HG02763 (cell line): Measurements from ENCODE around the gene GJB4.

Experiments used
- ATAC-seq: cut with Tn5 transposase; IDR thresholded peaks from one replicate; pipeline ENCODE4 v1.9.1; 2021; ENCODE audit warnings: mild to moderate bottlenecking, moderate library complexity; ENCODE audit not compliant: unreplicated experiment

Gene GJB4

DNA sequence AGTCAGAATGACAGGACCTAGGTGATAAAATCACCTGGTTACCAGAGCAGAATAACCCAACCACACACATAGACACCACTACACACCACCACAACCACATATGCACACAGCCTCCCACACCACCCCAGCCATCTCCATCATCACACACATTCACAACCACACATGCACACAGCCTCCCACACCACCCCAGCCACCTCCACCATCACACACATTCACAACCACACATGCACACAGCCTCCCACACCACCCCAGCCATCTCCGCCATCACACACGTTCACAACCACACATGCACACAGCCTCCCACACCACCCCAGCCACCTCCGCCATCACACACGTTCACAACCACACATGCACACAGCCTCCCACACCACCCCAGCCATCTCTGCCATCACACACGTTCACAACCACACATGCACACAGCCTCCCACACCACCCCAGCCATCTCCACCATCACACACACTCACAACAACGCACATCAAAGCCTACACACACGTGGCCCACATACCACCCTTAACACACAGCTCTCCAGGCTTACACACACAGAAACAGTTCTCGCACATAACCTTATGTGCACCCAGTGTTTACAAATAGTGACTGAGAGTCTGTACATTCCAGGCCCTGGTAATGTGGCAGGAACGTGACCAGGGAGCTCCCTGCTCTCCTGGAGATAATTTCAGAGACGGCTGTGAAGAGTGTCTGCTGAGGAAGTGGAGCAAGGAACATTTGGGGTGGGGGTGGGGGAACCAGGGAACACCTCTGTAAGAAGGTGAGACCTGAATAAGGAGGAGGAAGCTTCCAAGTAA is 18.2 kb downstream of the GJB4 start:
- ATAC-seq = no peak

GRCh38 chr1:34778381-34778780 is 18.8 kb downstream of the GJB4 start:
- no peak for ATAC-seq

GRCh38 chr1:34779005-34779404 is 19.5 kb downstream of the GJB4 start:
- ATAC-seq = no peak

- ATAC-seq = no peak
Measured at GRCh38 chr1:34779526-34779925, 20.0 kb downstream of the GJB4 start.

DNA sequence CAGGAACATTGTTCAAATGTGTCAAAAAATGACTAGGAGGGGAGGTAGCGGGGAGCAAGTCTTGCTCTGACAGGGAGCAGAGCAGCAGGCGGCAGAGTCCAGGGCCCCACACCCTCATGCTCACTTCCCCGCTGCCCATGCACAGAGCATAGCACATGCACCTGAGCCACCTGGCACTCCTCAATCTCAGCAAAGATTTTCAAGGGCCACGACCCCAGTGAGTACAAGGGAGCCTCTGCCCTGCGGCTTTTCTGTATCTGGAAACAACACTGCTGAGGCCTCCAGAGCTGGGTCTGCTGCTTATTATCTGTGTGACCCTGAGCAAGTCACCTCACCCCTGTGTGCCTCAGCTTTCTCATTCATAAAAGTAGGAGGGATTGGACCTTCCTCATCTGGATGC is 20.4 kb downstream of the GJB4 start:
- ATAC-seq = no peak

DNA sequence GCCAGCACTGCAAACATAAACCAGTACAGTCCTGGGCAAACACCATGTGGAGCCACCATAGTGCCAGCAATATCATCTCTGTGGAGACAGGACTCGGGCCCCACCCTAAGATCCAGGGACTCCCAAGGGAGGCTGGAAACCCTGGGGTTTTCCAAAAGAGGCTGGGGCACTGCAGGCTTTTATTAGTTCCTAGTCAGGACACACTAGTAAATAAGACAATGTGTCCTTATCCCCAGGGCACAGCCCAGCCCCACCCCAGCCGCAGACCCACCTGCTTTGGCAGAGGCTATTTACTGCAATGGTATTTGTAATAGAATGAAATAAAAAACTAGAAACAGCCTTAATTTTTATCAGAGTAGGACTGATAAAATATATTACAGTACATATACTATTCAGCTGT is 21.0 kb downstream of the GJB4 start:
- ATAC-seq = no peak

GRCh38 chr1:34781071-34781843 is 21.7 kb downstream of the GJB4 start, which contains the start of gene GJB3:
TSS of gene GJB3 (plus strand) at chr1:34781214. CDS start at chr1:34784763, 3,549 bp downstream.
- no peak for ATAC-seq

- no peak for ATAC-seq
Measured at GRCh38 chr1:34781844-34782391, 22.4 kb downstream of the GJB4 start.

DNA sequence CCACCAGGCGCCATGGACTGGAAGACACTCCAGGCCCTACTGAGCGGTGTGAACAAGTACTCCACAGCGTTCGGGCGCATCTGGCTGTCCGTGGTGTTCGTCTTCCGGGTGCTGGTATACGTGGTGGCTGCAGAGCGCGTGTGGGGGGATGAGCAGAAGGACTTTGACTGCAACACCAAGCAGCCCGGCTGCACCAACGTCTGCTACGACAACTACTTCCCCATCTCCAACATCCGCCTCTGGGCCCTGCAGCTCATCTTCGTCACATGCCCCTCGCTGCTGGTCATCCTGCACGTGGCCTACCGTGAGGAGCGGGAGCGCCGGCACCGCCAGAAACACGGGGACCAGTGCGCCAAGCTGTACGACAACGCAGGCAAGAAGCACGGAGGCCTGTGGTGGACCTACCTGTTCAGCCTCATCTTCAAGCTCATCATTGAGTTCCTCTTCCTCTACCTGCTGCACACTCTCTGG is 25.2 kb downstream of the GJB4 start:
- ATAC-seq = no peak

DNA sequence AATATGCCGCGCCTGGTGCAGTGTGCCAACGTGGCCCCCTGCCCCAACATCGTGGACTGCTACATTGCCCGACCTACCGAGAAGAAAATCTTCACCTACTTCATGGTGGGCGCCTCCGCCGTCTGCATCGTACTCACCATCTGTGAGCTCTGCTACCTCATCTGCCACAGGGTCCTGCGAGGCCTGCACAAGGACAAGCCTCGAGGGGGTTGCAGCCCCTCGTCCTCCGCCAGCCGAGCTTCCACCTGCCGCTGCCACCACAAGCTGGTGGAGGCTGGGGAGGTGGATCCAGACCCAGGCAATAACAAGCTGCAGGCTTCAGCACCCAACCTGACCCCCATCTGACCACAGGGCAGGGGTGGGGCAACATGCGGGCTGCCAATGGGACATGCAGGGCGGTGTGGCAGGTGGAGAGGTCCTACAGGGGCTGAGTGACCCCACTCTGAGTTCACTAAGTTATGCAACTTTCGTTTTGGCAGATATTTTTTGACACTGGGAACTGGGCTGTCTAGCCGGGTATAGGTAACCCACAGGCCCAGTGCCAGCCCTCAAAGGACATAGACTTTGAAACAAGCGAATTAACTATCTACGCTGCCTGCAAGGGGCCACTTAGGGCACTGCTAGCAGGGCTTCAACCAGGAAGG is 25.8 kb downstream of the GJB4 start:
- no peak for ATAC-seq

DNA sequence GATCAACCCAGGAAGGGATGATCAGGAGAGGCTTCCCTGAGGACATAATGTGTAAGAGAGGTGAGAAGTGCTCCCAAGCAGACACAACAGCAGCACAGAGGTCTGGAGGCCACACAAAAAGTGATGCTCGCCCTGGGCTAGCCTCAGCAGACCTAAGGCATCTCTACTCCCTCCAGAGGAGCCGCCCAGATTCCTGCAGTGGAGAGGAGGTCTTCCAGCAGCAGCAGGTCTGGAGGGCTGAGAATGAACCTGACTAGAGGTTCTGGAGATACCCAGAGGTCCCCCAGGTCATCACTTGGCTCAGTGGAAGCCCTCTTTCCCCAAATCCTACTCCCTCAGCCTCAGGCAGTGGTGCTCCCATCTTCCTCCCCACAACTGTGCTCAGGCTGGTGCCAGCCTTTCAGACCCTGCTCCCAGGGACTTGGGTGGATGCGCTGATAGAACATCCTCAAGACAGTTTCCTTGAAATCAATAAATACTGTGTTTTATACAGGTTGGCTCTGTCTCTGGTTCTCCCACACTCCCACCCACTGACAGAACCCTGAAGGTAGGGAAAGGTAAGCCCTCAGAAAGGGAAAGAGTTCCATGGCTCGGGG is 26.4 kb downstream of the GJB4 start:
- no peak for ATAC-seq

DNA sequence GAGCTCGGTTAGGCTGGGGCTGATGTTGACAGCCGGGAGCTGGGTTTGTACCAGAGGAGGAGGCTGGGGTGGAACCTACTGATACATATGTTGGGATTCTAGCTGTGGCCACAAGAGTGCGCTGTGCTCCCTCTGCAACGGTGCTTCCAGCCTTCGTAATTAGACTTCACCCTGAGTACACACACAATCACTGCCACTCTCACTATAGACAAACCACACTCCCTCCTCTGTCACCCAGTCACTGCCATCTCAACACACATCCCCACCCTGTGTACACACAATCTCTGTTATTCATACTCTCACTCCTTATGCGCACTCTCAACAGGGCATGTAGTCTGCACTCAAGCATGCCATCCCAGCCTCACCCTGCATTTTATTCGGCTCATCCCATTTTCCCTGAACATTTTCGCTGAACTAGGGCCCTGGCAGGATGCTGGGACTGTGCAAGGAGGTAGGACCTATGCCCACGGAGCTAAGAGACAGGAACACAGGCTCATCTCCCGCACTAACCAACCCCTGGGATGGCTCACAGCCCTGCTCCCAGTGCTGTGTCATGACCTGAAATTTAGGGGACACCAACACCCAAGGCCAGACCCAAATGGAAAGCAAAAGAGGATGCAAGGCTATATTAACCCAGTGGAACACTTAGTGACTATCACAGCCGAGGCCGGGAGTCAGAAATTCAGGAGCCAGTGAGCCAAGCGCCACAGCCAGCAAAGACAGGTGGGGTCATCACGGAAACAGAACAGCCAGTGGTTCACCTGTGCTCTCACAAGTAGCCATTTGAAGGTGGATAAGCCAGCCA is 27.2 kb downstream of the GJB4 start:
- no peak for ATAC-seq

DNA sequence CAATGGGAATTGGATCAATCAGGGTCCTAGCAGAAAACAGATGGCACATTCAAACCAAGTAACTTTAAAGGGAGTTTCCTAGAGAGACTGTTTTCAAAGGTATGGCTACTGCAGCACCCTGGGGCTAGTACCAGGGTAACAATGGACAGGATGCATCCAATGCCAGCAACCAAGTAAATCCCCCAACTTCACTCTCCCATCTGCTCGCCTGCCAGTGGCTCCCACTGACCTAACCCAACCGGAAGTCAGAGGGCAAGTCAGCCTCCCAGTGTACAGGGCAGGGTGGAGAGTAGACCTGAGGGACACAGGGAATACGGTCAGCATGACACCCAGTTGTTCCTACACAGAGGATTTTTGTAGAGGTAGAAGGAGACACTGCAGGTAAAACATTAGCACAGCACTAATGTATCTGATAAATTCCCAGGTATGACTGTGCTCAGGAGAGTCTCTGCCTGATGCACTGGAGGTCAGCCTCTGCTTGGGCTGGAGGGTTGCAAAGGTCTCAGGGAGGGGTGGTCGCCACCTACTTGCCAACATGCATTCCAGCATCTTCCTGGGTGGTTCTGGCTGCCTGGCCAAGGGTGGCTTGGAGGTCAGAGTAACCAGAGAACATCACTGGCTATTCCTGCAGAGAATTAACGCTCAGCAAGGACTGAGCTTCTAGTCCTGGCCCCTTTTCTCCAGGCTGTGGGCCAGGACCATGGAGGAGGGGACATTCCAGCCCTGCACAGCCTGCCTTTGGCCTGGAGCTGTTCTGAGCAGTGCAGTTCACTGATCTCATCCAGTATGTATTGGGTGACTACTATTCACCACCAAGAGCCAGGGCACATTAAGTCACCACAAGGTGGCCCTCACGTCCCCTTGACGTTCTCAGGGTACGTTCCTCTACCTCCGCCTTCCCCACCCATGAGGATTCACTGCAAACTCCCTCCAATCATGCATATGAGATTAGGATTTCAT is 28.2 kb downstream of the GJB4 start:
- no peak for ATAC-seq

DNA sequence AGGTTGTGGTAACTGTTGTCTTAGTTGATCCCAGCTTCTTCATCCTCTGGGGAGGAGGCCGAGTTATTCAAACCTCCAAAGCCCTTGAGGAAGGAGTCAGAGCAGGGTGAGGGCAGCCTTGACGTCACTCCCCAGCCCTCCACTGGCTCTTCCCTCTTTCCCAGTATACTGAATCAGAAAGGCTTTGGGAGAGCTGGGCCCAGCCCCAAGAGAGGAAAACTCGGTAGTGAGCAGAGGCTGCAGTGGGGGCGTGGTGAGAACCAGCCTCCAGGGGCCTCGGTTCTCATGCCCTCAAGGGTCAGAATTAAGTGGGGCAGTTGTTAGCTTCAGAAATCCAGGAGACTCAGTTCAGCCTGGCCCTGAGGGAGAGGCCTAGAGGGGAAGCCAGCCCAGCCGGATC is 31.4 kb downstream of the GJB4 start:
- ATAC-seq = no peak

GRCh38 chr1:34792424-34792823 is 32.9 kb downstream of the GJB4 start:
- no peak for ATAC-seq

DNA sequence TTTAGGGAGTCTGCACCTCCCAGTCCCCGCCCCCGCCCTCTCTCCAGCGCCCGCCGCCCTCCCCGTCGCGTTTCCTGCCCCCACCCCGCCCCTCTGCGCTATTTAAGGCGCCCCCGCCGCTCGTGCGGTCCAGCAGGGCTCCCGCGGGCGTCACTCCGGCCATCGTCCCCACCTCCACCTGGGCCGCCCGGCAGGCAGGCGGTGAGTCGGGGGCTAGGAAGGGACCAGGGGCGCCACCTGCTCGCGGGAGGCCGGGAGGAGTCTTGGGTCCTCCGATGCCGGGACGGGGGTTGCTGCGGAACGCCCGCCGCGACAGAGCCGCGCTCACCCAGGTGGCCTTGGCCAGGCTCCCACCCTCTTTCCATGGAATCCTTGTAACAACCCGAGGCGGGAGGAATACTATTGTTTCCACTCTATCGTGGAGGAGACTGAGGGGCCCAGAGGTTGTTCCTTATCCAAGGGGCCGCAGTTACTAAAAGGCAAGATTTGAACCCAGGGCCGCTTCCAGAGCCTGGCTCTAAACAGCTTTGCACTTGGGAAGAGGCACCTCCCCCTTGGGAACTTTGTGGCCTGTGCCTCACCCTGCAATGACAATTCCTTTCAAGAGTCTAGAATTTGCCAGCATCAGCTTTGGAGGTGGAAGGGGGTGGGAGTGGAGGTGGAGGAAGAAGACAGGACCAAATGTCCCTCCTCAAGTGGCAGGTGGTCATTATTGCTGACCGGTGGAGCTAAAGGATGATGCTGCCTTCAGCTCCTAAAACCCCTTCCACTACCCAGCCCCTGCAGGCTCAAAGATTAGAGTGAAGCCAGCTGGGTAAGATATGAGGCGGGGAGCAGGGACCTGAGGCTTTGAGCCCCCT is 33.6 kb downstream of the GJB4 start, which contains the start of gene GJA4:
Gene GJA4 (plus strand): TSS at position 132 of the 860 bp plus-strand sequence. CDS start 1,215 bp downstream, outside the sequence.
- no peak for ATAC-seq

DNA sequence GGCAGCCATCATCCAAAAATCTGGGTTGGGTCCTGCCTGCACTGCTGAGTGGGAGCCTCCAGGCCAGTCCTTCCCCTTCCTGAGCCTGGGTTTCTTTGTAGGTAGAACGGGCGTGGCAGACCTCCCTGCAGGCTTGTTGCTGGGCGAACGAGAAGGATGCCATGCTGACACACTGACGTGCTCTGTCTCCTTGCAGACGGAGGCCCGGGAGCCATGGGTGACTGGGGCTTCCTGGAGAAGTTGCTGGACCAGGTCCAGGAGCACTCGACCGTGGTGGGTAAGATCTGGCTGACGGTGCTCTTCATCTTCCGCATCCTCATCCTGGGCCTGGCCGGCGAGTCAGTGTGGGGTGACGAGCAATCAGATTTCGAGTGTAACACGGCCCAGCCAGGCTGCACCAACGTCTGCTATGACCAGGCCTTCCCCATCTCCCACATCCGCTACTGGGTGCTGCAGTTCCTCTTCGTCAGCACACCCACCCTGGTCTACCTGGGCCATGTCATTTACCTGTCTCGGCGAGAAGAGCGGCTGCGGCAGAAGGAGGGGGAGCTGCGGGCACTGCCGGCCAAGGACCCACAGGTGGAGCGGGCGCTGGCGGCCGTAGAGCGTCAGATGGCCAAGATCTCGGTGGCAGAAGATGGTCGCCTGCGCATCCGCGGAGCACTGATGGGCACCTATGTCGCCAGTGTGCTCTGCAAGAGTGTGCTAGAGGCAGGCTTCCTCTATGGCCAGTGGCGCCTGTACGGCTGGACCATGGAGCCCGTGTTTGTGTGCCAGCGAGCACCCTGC is 34.7 kb downstream of the GJB4 start:
- no peak for ATAC-seq
